Ishikawa (cell line): ENCODE data around the gene IGF1R.

Experiments used
- CEBPB ChIP-seq: IDR thresholded peaks from 2 replicates; pipeline ENCODE4 v1.6.1; 2012
- CREB1 ChIP-seq: IDR thresholded peaks from 2 replicates; pipeline ENCODE4 v1.6.1; 2012; ENCODE audit warnings: low read depth
- EGR1 ChIP-seq: IDR thresholded peaks from 2 replicates; pipeline ENCODE4 v1.6.1; 2012
- EP300 ChIP-seq: IDR thresholded peaks from 2 replicates; pipeline ENCODE4 v1.6.1; 2012; ENCODE audit warnings: borderline replicate concordance
- FOXM1 ChIP-seq: IDR thresholded peaks from 2 replicates; pipeline ENCODE4 v1.6.1; 2012; ENCODE audit warnings: low read depth, borderline replicate concordance
- NFIC ChIP-seq: IDR thresholded peaks from 2 replicates; pipeline ENCODE4 v1.6.1; 2012
- RAD21 ChIP-seq: IDR thresholded peaks from 2 replicates; pipeline ENCODE4 v1.6.1; 2012; ENCODE audit warnings: low read depth
- TAF1 ChIP-seq: IDR thresholded peaks from 2 replicates; pipeline ENCODE4 v1.6.1; 2012; ENCODE audit warnings: low read depth, mild to moderate bottlenecking
- TCF12 ChIP-seq: IDR thresholded peaks from 2 replicates; pipeline ENCODE4 v1.6.1; 2012; ENCODE audit warnings: low read depth
- TEAD4 ChIP-seq: IDR thresholded peaks from 2 replicates; pipeline ENCODE4 v1.6.1; 2012
- YY1 ChIP-seq: IDR thresholded peaks from 2 replicates; pipeline ENCODE4 v1.6.1; 2012; ENCODE audit warnings: low read depth
- ZBTB7A ChIP-seq: IDR thresholded peaks from 2 replicates; pipeline ENCODE4 v1.6.1; 2012; ENCODE audit warnings: low read depth
- TF ChIP-seq, protein P1 (sequence below): IDR thresholded peaks from 2 replicates; pipeline ENCODE4 v1.6.1; 2012
- TF ChIP-seq, protein P2 (sequence below): IDR thresholded peaks from 2 replicates; pipeline ENCODE4 v1.6.1; 2012; ENCODE audit warnings: low read depth, mild to moderate bottlenecking
- TF ChIP-seq, protein P3 (sequence below): IDR thresholded peaks from 2 replicates; pipeline ENCODE4 v1.6.1; 2012

The IGF1R gene

DNA sequence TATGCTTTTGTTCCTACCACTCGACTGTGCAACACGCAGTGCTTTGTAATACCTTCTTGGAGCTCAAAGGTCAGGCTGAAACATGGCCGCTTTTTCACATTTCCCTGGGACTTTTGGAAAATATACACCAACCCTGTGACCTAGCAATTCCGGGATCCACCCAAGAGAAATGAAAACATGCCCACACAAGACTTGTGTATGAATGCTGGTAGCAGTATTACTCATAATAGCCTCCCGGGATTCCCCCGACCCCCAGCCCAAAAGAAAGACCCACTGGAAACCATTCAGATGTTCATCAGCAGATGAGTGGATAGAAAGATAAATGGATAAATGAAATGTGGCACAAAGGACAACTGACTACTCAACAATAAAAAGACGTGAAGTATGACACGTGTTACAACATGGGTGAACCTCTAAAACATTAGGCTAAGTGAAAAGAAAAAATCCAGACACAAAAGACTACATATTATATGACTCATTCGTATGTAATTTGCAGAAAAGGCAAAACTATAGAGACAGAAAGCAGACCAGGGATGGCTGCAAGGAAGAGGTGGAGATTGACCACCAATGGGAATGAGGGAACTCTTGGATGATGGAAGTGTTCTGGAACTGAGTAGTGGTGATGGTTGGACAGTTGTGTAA, 255.2 kb downstream of the IGF1R start:
- TF ChIP-seq YY1 (no peak), EP300 (no peak), TCF12 (no peak), RAD21 (no peak), CEBPB (no peak), EGR1 (no peak), TAF1 (no peak)
- TF ChIP-seq, protein P1, sequence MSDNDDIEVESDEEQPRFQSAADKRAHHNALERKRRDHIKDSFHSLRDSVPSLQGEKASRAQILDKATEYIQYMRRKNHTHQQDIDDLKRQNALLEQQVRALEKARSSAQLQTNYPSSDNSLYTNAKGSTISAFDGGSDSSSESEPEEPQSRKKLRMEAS: no peak
- TF ChIP-seq, protein P2, sequence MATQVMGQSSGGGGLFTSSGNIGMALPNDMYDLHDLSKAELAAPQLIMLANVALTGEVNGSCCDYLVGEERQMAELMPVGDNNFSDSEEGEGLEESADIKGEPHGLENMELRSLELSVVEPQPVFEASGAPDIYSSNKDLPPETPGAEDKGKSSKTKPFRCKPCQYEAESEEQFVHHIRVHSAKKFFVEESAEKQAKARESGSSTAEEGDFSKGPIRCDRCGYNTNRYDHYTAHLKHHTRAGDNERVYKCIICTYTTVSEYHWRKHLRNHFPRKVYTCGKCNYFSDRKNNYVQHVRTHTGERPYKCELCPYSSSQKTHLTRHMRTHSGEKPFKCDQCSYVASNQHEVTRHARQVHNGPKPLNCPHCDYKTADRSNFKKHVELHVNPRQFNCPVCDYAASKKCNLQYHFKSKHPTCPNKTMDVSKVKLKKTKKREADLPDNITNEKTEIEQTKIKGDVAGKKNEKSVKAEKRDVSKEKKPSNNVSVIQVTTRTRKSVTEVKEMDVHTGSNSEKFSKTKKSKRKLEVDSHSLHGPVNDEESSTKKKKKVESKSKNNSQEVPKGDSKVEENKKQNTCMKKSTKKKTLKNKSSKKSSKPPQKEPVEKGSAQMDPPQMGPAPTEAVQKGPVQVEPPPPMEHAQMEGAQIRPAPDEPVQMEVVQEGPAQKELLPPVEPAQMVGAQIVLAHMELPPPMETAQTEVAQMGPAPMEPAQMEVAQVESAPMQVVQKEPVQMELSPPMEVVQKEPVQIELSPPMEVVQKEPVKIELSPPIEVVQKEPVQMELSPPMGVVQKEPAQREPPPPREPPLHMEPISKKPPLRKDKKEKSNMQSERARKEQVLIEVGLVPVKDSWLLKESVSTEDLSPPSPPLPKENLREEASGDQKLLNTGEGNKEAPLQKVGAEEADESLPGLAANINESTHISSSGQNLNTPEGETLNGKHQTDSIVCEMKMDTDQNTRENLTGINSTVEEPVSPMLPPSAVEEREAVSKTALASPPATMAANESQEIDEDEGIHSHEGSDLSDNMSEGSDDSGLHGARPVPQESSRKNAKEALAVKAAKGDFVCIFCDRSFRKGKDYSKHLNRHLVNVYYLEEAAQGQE: no peak

DNA sequence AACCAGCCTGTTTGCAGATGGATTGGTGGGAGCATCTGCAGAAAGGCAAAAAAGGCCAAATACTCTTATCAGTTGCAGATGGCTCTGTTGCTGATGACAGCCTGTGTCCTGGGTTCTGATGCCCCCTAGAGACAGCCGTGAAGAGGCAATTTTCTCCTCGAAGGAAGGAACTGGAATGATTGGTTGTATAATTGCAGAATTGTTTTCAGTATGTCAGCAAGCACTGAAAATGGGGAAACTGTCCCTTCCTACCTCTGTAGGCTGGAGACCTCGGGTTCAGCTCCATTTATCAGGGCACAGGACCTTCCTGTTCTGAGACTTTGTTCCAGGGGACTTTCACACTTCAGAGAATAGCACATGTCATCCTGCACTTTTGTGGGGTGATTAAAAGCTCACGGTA, 256.2 kb downstream of the IGF1R start:
- TF ChIP-seq RAD21: peak; percentile 69
- no peak for TF ChIP-seq ZBTB7A

DNA sequence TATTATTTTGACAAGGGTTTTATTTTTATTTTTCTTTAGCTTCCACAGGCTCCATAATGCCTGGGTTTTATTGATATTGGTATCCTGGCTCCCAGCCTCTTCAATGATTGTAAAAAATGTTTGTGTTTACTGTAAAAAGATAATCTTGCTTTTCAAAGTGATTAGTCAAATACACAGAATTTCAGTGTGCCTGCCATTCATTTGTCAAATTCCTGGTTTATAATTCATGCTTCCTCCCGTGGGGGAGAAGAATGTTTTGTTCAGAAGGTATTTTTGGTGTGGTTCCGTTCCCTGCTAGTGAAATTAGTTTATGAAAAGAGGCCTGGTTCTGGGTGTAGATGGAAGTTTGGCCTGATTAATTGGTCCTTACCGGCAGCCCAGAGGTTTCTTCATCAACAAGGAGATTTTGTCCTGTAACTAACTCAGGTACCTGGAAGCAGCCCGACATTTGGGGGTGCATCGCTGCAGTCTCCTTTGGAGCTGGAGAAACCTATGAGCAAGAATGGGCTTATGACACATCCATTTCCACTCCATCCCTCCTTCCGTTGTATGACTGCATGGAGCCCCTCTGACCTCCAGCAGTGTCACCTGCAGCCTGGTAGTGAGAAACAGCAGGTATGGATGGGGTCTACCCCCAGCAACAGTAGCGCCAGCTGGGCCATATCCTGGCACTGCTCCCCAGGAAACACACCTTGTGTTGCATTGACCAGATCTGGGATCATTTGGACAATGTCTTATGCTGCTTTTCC, 257.8 kb downstream of the IGF1R start:
- TF ChIP-seq TAF1 (no peak), TEAD4 (no peak), CEBPB (no peak), CREB1 (no peak)
- TF ChIP-seq, protein P1: no peak
- TF ChIP-seq, protein P3, sequence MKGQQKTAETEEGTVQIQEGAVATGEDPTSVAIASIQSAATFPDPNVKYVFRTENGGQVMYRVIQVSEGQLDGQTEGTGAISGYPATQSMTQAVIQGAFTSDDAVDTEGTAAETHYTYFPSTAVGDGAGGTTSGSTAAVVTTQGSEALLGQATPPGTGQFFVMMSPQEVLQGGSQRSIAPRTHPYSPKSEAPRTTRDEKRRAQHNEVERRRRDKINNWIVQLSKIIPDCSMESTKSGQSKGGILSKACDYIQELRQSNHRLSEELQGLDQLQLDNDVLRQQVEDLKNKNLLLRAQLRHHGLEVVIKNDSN: no peak

DNA sequence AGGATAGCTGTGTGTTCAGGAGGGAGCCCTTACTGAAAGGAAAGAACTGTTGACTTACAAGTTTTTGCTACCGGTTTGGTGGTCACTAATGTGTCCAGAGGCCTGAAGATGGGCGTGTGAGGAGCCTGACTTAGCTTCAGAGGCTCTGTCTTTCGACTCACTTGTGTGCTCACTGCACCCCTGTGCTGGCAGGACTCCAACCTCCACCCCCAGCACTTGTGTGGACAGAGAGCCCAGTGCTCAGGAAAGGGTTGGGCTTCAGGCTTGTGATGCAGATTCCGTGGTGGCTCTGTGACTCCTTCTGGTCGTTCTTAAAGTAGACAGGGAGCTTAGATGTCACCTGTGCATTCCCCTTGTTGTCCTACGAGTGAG, 258.4 kb downstream of the IGF1R start:
- TF ChIP-seq YY1 (no peak), NFIC (0 out of 2 replicates have a peak, but pooled peaks have one; percentile 18), CEBPB (no peak)
- TF ChIP-seq, protein P2: no peak

DNA sequence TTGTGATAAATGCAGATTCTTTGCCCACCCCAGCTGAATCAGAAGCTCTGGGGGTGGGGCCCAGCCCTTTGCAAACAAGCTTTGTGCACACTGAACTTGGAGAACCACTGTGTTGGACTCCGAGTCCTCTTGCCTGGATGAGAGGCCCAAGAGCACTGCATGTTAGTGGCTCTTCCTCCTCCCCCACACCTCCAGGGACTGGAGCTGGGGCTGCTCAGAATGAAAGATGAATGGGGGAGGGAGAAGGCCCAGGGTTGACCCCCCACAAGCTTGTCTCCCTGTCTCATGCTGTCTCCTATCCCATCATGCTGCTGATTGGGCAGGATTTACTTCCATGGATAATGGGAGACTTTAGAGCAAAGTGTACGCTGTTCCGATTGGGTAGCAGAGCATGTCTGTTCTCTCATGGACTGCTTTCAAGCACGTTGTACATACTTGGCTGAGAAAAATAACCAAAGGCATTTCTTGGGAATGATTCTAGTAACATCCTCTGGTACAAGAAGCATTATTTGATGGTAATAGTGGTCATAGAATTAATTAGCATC, 259.7 kb downstream of the IGF1R start:
- TF ChIP-seq YY1 (no peak), EP300 (no peak), CREB1 (no peak), CEBPB (no peak), ZBTB7A (no peak), TCF12 (no peak), TAF1 (no peak), RAD21 (no peak), FOXM1 (no peak), NFIC (no peak), EGR1 (no peak), TEAD4 (no peak)
- TF ChIP-seq, protein P2: no peak
- TF ChIP-seq, protein P3: no peak
- TF ChIP-seq, protein P1: no peak
